ENCODE measurements around the gene PSRC1.

The PSRC1 gene

GRCh38 chr1:109299558-109300343, 16.8 kb upstream of the PSRC1 start:
- H3K4me3 ChIP-seq (ENCODE audit: low read depth, low read length) = no peak overlapping the region
- no peaks in the 10 kb centered on the region for H3K9me3 ChIP-seq
- peaks cover 16% of the 10 kb centered on the region for H3K4me1 ChIP-seq
- no peaks in the 10 kb centered on the region for H3K27me3 ChIP-seq
- no peak for DNase-seq
- H3K36me3 ChIP-seq = no peaks in the 10 kb centered on the region
- TF ChIP-seq, protein P1, sequence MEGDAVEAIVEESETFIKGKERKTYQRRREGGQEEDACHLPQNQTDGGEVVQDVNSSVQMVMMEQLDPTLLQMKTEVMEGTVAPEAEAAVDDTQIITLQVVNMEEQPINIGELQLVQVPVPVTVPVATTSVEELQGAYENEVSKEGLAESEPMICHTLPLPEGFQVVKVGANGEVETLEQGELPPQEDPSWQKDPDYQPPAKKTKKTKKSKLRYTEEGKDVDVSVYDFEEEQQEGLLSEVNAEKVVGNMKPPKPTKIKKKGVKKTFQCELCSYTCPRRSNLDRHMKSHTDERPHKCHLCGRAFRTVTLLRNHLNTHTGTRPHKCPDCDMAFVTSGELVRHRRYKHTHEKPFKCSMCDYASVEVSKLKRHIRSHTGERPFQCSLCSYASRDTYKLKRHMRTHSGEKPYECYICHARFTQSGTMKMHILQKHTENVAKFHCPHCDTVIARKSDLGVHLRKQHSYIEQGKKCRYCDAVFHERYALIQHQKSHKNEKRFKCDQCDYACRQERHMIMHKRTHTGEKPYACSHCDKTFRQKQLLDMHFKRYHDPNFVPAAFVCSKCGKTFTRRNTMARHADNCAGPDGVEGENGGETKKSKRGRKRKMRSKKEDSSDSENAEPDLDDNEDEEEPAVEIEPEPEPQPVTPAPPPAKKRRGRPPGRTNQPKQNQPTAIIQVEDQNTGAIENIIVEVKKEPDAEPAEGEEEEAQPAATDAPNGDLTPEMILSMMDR (IDR thresholded peaks at IDR 0.05; ENCODE audit: low read depth, low read length) = no peak

- Histone ChIP-seq H3K4me1 (peaks cover 16% of the 10 kb centered on the region), H3K9me3 (no peaks in the 10 kb centered on the region), H3K36me3 (no peaks in the 10 kb centered on the region), H3K27me3 (no peaks in the 10 kb centered on the region), H3K4me3 (ENCODE audit: low read depth, low read length) (no peak overlapping the region)
- peak; percentile 65 for DNase-seq
- TF ChIP-seq, protein P1 (IDR thresholded peaks at IDR 0.05; ENCODE audit: low read depth, low read length) = no peak
Measured at GRCh38 chr1:109298666-109299557, 16.0 kb upstream of the PSRC1 start.

DNA sequence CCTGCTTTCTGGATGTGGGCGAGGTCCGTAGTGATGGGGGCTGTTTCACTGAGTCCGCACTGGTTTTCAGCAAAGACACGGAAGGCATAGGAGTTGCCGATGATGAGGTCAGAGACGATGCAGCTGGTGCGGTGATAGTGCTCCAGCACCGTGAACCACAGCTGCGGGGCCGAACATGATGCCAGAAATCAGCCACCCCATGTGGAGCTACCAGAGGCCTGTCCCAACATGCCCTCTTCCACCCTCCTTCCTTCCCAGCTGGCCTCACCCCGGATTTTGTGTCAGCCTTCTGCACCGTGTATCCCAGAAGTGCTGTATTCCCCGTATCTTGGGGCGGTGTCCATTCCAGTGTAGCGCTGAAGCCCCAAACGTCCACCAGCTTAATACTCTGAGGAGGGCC, 13.8 kb upstream of the PSRC1 start:
- H3K9me3 ChIP-seq = no peaks in the 10 kb centered on the region
- no peaks in the 10 kb centered on the region for H3K36me3 ChIP-seq
- TF ChIP-seq, protein P1 (IDR thresholded peaks at IDR 0.05; ENCODE audit: low read depth, low read length) = no peak
- H3K4me1 ChIP-seq = peaks cover 16% of the 10 kb centered on the region
- H3K4me3 ChIP-seq (ENCODE audit: low read depth, low read length) = no peak overlapping the region
- DNase-seq = no peak
- no peaks in the 10 kb centered on the region for H3K27me3 ChIP-seq

DNA sequence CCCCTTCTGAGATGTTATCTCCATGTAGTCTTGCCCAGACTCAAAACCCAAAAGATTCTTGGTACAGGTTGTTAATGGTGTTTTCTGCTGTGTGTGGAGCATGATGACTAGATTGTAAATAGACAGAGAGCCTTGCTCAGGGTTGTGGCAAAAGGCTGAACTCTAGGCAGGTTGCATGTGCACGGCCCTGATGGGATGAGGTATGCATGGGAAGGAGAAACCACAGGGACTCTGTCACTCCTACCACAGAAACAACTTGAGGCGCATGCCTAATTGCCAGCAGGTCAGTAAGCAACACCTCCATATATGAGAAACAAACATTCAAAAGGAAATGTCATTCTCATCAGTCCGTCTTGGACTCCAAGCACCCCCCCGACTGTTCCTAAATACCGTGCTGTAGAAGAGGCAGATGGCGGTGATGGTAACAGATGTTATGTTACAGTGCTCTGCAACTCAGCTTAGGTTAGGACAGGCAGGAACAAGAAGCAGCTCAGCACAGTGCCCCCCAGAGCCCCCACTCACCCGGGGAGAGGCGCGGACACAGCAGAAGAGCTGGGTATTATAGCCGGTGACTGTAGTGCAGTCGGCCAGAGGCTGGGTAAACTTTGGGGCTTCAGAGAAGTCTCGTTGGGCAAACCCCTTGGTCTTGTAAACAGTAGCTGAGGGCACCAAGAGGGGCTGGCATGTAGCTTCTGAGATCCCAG, 12.9 kb upstream of the PSRC1 start:
- DNase-seq = no peak
- Histone ChIP-seq H3K9me3 (no peaks in the 10 kb centered on the region), H3K4me3 (ENCODE audit: low read depth, low read length) (no peak overlapping the region), H3K27me3 (no peaks in the 10 kb centered on the region), H3K4me1 (peaks cover 16% of the 10 kb centered on the region), H3K36me3 (no peaks in the 10 kb centered on the region)
- TF ChIP-seq, protein P1 (IDR thresholded peaks at IDR 0.05; ENCODE audit: low read depth, low read length) = no peak

GRCh38 chr1:109294481-109294880, 11.5 kb upstream of the PSRC1 start:
- Histone ChIP-seq H3K27me3 (no peaks in the 10 kb centered on the region), H3K36me3 (no peaks in the 10 kb centered on the region), H3K9me3 (no peaks in the 10 kb centered on the region), H3K4me1 (peaks cover 16% of the 10 kb centered on the region), H3K4me3 (ENCODE audit: low read depth, low read length) (no peak overlapping the region)
- no peak for DNase-seq
- TF ChIP-seq, protein P1 (IDR thresholded peaks at IDR 0.05; ENCODE audit: low read depth, low read length) = no peak

Measured in BE2C (cell line).